H1 (cell line): ENCODE measurements around the gene MMP25. TPM values are rescaled to one million over a fixed set of nuclear protein-coding genes. Genes with fewer than 3 reads are reported as not detected.

Source experiments
- CBX5 ChIP-seq: fragments of 300-800, 300-1000 bp; sonication (generic); IDR thresholded peaks from 2 replicates; pipeline ENCODE4 v1.7.1; 2016; ENCODE audit warnings: antibody characterized with exemption, low read length, low read depth
- CHD2 ChIP-seq: IDR thresholded peaks from 2 replicates; pipeline ENCODE4 v1.6.1; 2012; ENCODE audit warnings: low read length, improper control_type of control experiment
- CREB1 ChIP-seq: IDR thresholded peaks from 2 replicates; pipeline ENCODE4 v1.6.1; 2012; ENCODE audit warnings: inconsistent platforms
- GABPA ChIP-seq: IDR thresholded peaks from 2 replicates; pipeline ENCODE4 v1.6.1; 2011; ENCODE audit warnings: mild to moderate bottlenecking, low read length, moderate library complexity, borderline replicate concordance; ENCODE audit not compliant: insufficient read depth
- HDAC2 ChIP-seq, 2 experiments: fragments of 300-600 bp in 1 of 2; sonication (generic) in 1 of 2; IDR thresholded peaks; 2 replicates each; pipeline ENCODE4 v1.6.1; 2011 to 2012; ENCODE audit warnings: low read depth in 2 of 2, low read length in 2 of 2, mild to moderate bottlenecking in 2 of 2, moderate library complexity in 2 of 2, borderline replicate concordance in 1 of 2, inconsistent platforms in 1 of 2
- HDAC6 ChIP-seq: IDR thresholded peaks from one replicate; pipeline ENCODE4 v1.7.1; 2012; ENCODE audit warnings: low read depth, mild to moderate bottlenecking, inconsistent platforms, low read length, moderate library complexity
- JUN ChIP-seq: IDR thresholded peaks from 2 replicates; pipeline ENCODE4 v1.6.1; 2011; ENCODE audit warnings: low read depth, mild to moderate bottlenecking, improper control_type of control experiment, low read length
- JUND ChIP-seq: IDR thresholded peaks from 2 replicates; pipeline ENCODE4 v1.6.1; 2011; ENCODE audit warnings: mild to moderate bottlenecking, improper control_type of control experiment, low read length
- MAFK ChIP-seq: IDR thresholded peaks from 2 replicates; pipeline ENCODE4 v1.6.1; 2012; ENCODE audit warnings: low read depth, mild to moderate bottlenecking, improper control_type of control experiment, low read length
- MAX ChIP-seq: IDR thresholded peaks from 2 replicates; pipeline ENCODE4 v1.6.1; 2012; ENCODE audit warnings: inconsistent platforms
- NRF1 ChIP-seq: IDR thresholded peaks from 2 replicates; pipeline ENCODE4 v1.6.1; 2011; ENCODE audit warnings: mild to moderate bottlenecking, low read depth, low read length, improper control_type of control experiment
- PHF8 ChIP-seq: fragments of 200-600 bp; sonication (generic); conservative IDR thresholded peaks from 2 replicates; pipeline ENCODE4 v1.7.1; 2012; ENCODE audit warnings: low read depth, mild to moderate bottlenecking, inconsistent platforms, low read length, moderate library complexity
- POU5F1 ChIP-seq: IDR thresholded peaks from 2 replicates; pipeline ENCODE4 v1.6.1; 2011; ENCODE audit warnings: low read depth, mild to moderate bottlenecking, low read length, moderate library complexity
- RAD21 ChIP-seq, 2 experiments: IDR thresholded peaks in 1 of 2; conservative IDR thresholded peaks in 1 of 2; 2 replicates each; pipeline ENCODE4 v1.6.1; 2011; ENCODE audit warnings: low read depth in 2 of 2, low read length in 2 of 2, improper control_type of control experiment in 1 of 2, inconsistent platforms in 1 of 2, mild to moderate bottlenecking in 1 of 2, moderate library complexity in 1 of 2
- SIN3A ChIP-seq, 2 experiments: IDR thresholded peaks in 1 of 2; conservative IDR thresholded peaks in 1 of 2; 2 replicates each; pipeline ENCODE4 v1.6.1; 2011 to 2012; ENCODE audit warnings: low read length in 2 of 2, improper control_type of control experiment in 1 of 2, low read depth in 1 of 2, mild to moderate bottlenecking in 1 of 2
- SIX5 ChIP-seq: IDR thresholded peaks from 2 replicates; pipeline ENCODE4 v1.6.1; 2011; ENCODE audit warnings: mild to moderate bottlenecking, low read depth, low read length
- SP2 ChIP-seq: IDR thresholded peaks from 2 replicates; pipeline ENCODE4 v1.6.1; 2012; ENCODE audit warnings: mild to moderate bottlenecking, low read length, inconsistent platforms
- SRF ChIP-seq: IDR thresholded peaks from 2 replicates; pipeline ENCODE4 v1.6.1; 2011; ENCODE audit warnings: mild to moderate bottlenecking, low read depth, low read length, moderate library complexity
- TAF7 ChIP-seq: optimal IDR thresholded peaks from 2 replicates; pipeline ENCODE3; 2011; ENCODE audit warnings: low read depth, mild to moderate bottlenecking, inconsistent platforms, low read length, moderate library complexity, borderline replicate concordance
- TBP ChIP-seq: IDR thresholded peaks from 2 replicates; pipeline ENCODE4 v1.6.1; 2011; ENCODE audit warnings: low read depth, low read length, improper control_type of control experiment
- TEAD4 ChIP-seq: IDR thresholded peaks from 2 replicates; pipeline ENCODE4 v1.6.1; 2012; ENCODE audit warnings: low read depth, low read length, inconsistent platforms, mixed read lengths
- YY1 ChIP-seq: IDR thresholded peaks from 2 replicates; pipeline ENCODE4 v1.6.1; 2011; ENCODE audit warnings: low read depth, mild to moderate bottlenecking, low read length
- polyA plus RNA-seq, 7 experiments: library from polyadenylated mRNA; depleted of rRNA in 3 of 7; stranded (reverse) in 5 of 7; unstranded in 2 of 7; fragments of >200 nt in 5 of 7; fragments of 200-250 nt in 2 of 7; gene quantifications; 1 replicate in 5 of 7; 2 replicates in 1 of 7; 4 replicates in 1 of 7; pipeline versions ENCODE4 v1.2.1 to v1.2.3, GENCODE V29; 2011 to 2013; ENCODE audit warnings: missing spikeins in 2 of 7, mixed read lengths in 2 of 7
- total RNA-seq: library from RNA; stranded (reverse); fragmentation: NEBNext Ultra II Directional; extraction: Animal tissue kit (Norgen Biotek cat#: 25700); gene quantifications from 2 replicates; pipeline ENCODE4 v1.2.1, GENCODE V29; 2021
- TF ChIP-seq, protein P1 (sequence below): IDR thresholded peaks from 2 replicates; pipeline ENCODE4 v1.6.1; 2011; ENCODE audit warnings: low read depth, mild to moderate bottlenecking, low read length; ENCODE audit not compliant: insufficient read depth

MMP25 gene
- total and polyA plus RNA-seq, 2 of the 8 experiments (the other 6 are each of a cell fraction or from before 2014, with no cell fraction given) = 7.7 to 26.7 TPM

GRCh38 chr16:3009568-3010390 lies 36.6 kb upstream of the MMP25 start (continued):
- 0 out of 2 replicates have a peak, but pooled peaks have one; percentile 33 for TF ChIP-seq MAX
- no peak for TF ChIP-seq NRF1
- peak; percentile 69; the same call in 1 of the 2 replicates for TF ChIP-seq TBP
- TF ChIP-seq SIN3A (conservative IDR thresholded peaks at IDR 0.05 in 1 of 2, IDR thresholded peaks at IDR 0.05 in 1 of 2; ENCODE audit: low read depth in 1 of 2, low read length in 2 of 2) = peak; percentile 92 to 94; a peak in 3 of 4 replicates
- TF ChIP-seq CHD2 = peak; percentile 11; the same call in 1 of the 2 replicates
- TF ChIP-seq YY1 = 0 out of 2 replicates have a peak, but pooled peaks have one; percentile 49
- TF ChIP-seq JUND = no peak
- no peak for TF ChIP-seq POU5F1
- peak; percentile 24 for TF ChIP-seq TAF7
- TF ChIP-seq CBX5 = no peak
- TF ChIP-seq SRF = no peak
- TF ChIP-seq MAFK = no peak
- no peak for TF ChIP-seq SIX5
- peak in 1 of 2 experiments; percentile 84; a peak in 1 of 4 replicates for TF ChIP-seq HDAC2 (IDR thresholded peaks at IDR 0.05; ENCODE audit: borderline replicate concordance in 1 of 2, low read depth in 2 of 2, low read length in 2 of 2)
- TF ChIP-seq RAD21 (IDR thresholded peaks at IDR 0.05 in 1 of 2, conservative IDR thresholded peaks at IDR 0.05 in 1 of 2; ENCODE audit: low read depth in 2 of 2, low read length in 2 of 2) = peak in 1 of 2 experiments; percentile 8; a peak in 1 of 4 replicates
- 0 out of 2 replicates have a peak, but pooled peaks have one; percentile 35 for TF ChIP-seq GABPA
- TF ChIP-seq TEAD4 = peak; percentile 95
- peak; percentile 10; the same call in 1 of the 2 replicates for TF ChIP-seq CREB1
- TF ChIP-seq JUN = no peak
- TF ChIP-seq, protein P1, sequence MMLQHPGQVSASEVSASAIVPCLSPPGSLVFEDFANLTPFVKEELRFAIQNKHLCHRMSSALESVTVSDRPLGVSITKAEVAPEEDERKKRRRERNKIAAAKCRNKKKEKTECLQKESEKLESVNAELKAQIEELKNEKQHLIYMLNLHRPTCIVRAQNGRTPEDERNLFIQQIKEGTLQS = no peak
- TF ChIP-seq HDAC6 = no peak
- TF ChIP-seq PHF8 = no peak
- TF ChIP-seq SP2 = no peak
